ENCODE results near the gene GNG11.

Gene GNG11

GRCh38 chr7:93964262-93964661 lies 42.7 kb downstream of the GNG11 start:
- no peak for TF ChIP-seq CTCF (IDR thresholded peaks at IDR 0.05)

GRCh38 chr7:93964813-93965212 lies 43.3 kb downstream of the GNG11 start:
- TF ChIP-seq CTCF (IDR thresholded peaks at IDR 0.05): no peak

GRCh38 chr7:93968911-93969620 lies 47.5 kb downstream of the GNG11 start:
- no peak for TF ChIP-seq CTCF (IDR thresholded peaks at IDR 0.05)

- no peak for TF ChIP-seq CTCF (IDR thresholded peaks at IDR 0.05)
These were observed 50.6 kb downstream of the GNG11 start for GRCh38 chr7:93972029-93972725.

GRCh38 chr7:93973134-93973533 lies 51.6 kb downstream of the GNG11 start:
- no peak for TF ChIP-seq CTCF (IDR thresholded peaks at IDR 0.05)

GRCh38 chr7:93977211-93977950 lies 55.8 kb downstream of the GNG11 start:
- TF ChIP-seq CTCF (IDR thresholded peaks at IDR 0.05): no peak

Measured in LNCAP (cell line).